Transverse colon (tissue), 4 donors: ENCODE measurements around the gene CPLX1.

ENCODE experiments used
- CTCF ChIP-seq, 5 experiments: fragments of 200-600 bp in 3 of 5; fragments of 450-650 bp in 2 of 5; sonication (generic) in 3 of 5; IDR thresholded peaks; 1 replicate in 2 of 5; 2 replicates in 3 of 5; pipeline ENCODE4 v1.5.1; 2016 to 2017; ENCODE audit warnings: antibody characterized with exemption in 5 of 5, inconsistent platforms in 3 of 5, mild to moderate bottlenecking in 2 of 5, moderate library complexity in 1 of 5
- POLR2AphosphoS5 ChIP-seq, 3 donors: sonication (generic); formaldehyde crosslinking; IDR thresholded peaks; one replicate each; pipeline ENCODE4 v1.6.1; 2016; ENCODE audit warnings: antibody characterized with exemption in 3 of 3

GRCh38 chr4:821181-821591 is 4.7 kb downstream of the CPLX1 start:
- no peak for TF ChIP-seq POLR2AphosphoS5 (IDR thresholded peaks at IDR 0.05)
- TF ChIP-seq CTCF (IDR thresholded peaks at IDR 0.05) = no peak
